K562 (cell line): ENCODE data around the gene CERS6. TPM values are rescaled to one million over a fixed set of nuclear protein-coding genes. Genes with fewer than 3 reads are reported as not detected.
A peak's percentile ranks its signal among the peaks of the same experiment; 100 is the strongest.

ENCODE experiments used
- ATAC-seq: fragments of 200-7000 bp; cut with Tn5 transposase; 3 replicates; pipeline ENCODE4 v1.9.1; 2020; ENCODE audit warnings: moderate library complexity
- BruUV-seq: library from RNA; stranded (reverse); fragments of 400-500 nt; replicated peaks from 2 replicates; lab custom pipeline; 2021; lab: Mats Ljungman, UMichigan
- CTCF ChIA-PET: fragments of 300-600 bp; formaldehyde crosslinking; extraction: SDS; loops from one replicate; lab custom pipeline; 2021; ENCODE audit warnings: low intra/inter-chr PET ratio; lab: Yijun Ruan, JAX
- POLR2A ChIA-PET: fragments of 300-600, 350-650 bp; sonication (Branson Sonifier 250); formaldehyde crosslinking; extraction: SDS; loops from one replicate; lab custom pipeline; 2021; ENCODE audit warnings: antibody characterized with exemption, inconsistent platforms; lab: Yijun Ruan, JAX
- DNase-seq, 4 experiments: peaks; one replicate each; pipeline versions ENCODE4 v3.0.0 to v3.0.0-alpha.2; 2011 to 2018; ENCODE audit warnings: low spot score in 3 of 4, mixed read lengths in 3 of 4; ENCODE audit errors: extremely low read depth in 1 of 4
- FAIRE-seq: peaks from 2 replicates; lab custom pipeline; 2011; peaks lifted over from hg19 to GRCh38; lab: Jason Lieb, UNC
- H2AFZ ChIP-seq: 2 replicates; pipeline ENCODE4 v1.6.0; 2011; ENCODE audit warnings: low read depth, low read length, control low read depth, inconsistent platforms
- H3K27ac ChIP-seq: fragments of 200-600 bp; 3 replicates; pipeline ENCODE4 v1.8.0; 2011; ENCODE audit warnings: low read depth, mild to moderate bottlenecking, control low read depth, inconsistent platforms, low read length, moderate library complexity, mixed read lengths; ENCODE audit errors: extremely low read depth
- H3K27me3 ChIP-seq, 2 experiments: fragments of 300-600 bp in 1 of 2; 2 replicates in 1 of 2; 3 replicates in 1 of 2; pipeline versions ENCODE4 v1.6.0 to v1.8.0; 2011; ENCODE audit warnings: inconsistent platforms in 2 of 2, low read length in 2 of 2, mild to moderate bottlenecking in 1 of 2, mixed read lengths in 1 of 2, moderate library complexity in 1 of 2; ENCODE audit not compliant: control insufficient read depth in 2 of 2, insufficient read depth in 2 of 2
- H3K36me3 ChIP-seq: fragments of 300-600 bp; 3 replicates; pipeline ENCODE4 v1.8.0; 2011; ENCODE audit warnings: mild to moderate bottlenecking, low read length, inconsistent platforms; ENCODE audit not compliant: control insufficient read depth, insufficient read depth
- H3K4me1 ChIP-seq, 2 experiments: fragments of 200-600 bp in 1 of 2; replicated peaks in 1 of 2; 2 replicates in 1 of 2; 3 replicates in 1 of 2; pipeline versions ENCODE4 v1.5.1 to v1.8.0; 2011; ENCODE audit warnings: inconsistent platforms in 2 of 2, low read length in 2 of 2, mild to moderate bottlenecking in 1 of 2, mixed read lengths in 1 of 2, moderate library complexity in 1 of 2; ENCODE audit not compliant: control insufficient read depth in 2 of 2, insufficient read depth in 2 of 2
- H3K4me2 ChIP-seq: 2 replicates; pipeline ENCODE4 v1.6.1; 2011; ENCODE audit warnings: low read length, control low read depth, inconsistent platforms, mixed read lengths; ENCODE audit not compliant: insufficient read depth
- H3K4me3 ChIP-seq: fragments of 200-600 bp; sonication (generic), shearing (Covaris generic); 2 replicates; pipeline ENCODE4 v1.5.1; 2016; ENCODE audit warnings: control low read depth, inconsistent platforms
- H3K79me2 ChIP-seq: fragments of 200-600 bp; 3 replicates; pipeline ENCODE4 v1.8.0; 2011; ENCODE audit warnings: low read length, inconsistent platforms; ENCODE audit not compliant: control insufficient read depth, insufficient read depth
- H3K9ac ChIP-seq, 2 experiments: 2 replicates each; pipeline versions ENCODE4 v1.6.0 to v1.6.1; 2011; ENCODE audit warnings: low read depth in 2 of 2, low read length in 2 of 2, control low read depth in 1 of 2, inconsistent platforms in 1 of 2, mild to moderate bottlenecking in 1 of 2, mixed read lengths in 1 of 2; ENCODE audit not compliant: insufficient read depth in 1 of 2
- H3K9me1 ChIP-seq: one replicate; pipeline ENCODE4 v1.6.0; 2011; ENCODE audit warnings: inconsistent platforms, mild to moderate bottlenecking, low read length, moderate library complexity; ENCODE audit not compliant: control insufficient read depth, insufficient read depth
- H3K9me3 ChIP-seq: replicated peaks from 2 replicates; pipeline ENCODE4 v1.5.1; 2011; ENCODE audit warnings: low read depth, low read length, inconsistent platforms; ENCODE audit not compliant: control insufficient read depth, insufficient read depth
- H4K20me1 ChIP-seq: replicated peaks from 2 replicates; pipeline ENCODE4 v1.6.1; 2011; ENCODE audit warnings: low read length, inconsistent platforms, mixed read lengths; ENCODE audit not compliant: control insufficient read depth, insufficient read depth
- CBFA2T2 ChIP-seq: fragments of 450-650 bp; conservative IDR thresholded peaks from 2 replicates; pipeline ENCODE4 v1.6.1; 2017; ENCODE audit warnings: mild to moderate bottlenecking
- FOXP1 ChIP-seq: sonication (generic); formaldehyde crosslinking; IDR thresholded peaks from 2 replicates; pipeline ENCODE4 v1.8.0; 2022; ENCODE audit warnings: mild to moderate bottlenecking, missing genetic modification reagents
- LEF1 ChIP-seq: fragments of 450-650 bp; IDR thresholded peaks from 2 replicates; pipeline ENCODE4 v1.6.1; 2016; ENCODE audit warnings: mild to moderate bottlenecking
- MEIS2 ChIP-seq: fragments of 450-650 bp; IDR thresholded peaks from 2 replicates; pipeline ENCODE4 v1.6.1; 2014; ENCODE audit warnings: mild to moderate bottlenecking; ENCODE audit not compliant: partially characterized antibody
- NFRKB ChIP-seq: fragments of 450-650 bp; IDR thresholded peaks from 2 replicates; pipeline ENCODE4 v1.6.1; 2016; ENCODE audit warnings: low read depth
- PRDM10 ChIP-seq: fragments of 450-650 bp; IDR thresholded peaks from 2 replicates; pipeline ENCODE4 v1.6.1; 2018; ENCODE audit not compliant: partially characterized antibody
- PYGO2 ChIP-seq: fragments of 450-650 bp; IDR thresholded peaks from 2 replicates; pipeline ENCODE4 v1.6.1; 2016; ENCODE audit warnings: mild to moderate bottlenecking, missing genetic modification characterization, moderate library complexity, missing compliant biosample characterization
- RFX5 ChIP-seq: IDR thresholded peaks from 2 replicates; pipeline ENCODE4 v1.6.1; 2011; ENCODE audit warnings: low read depth, mild to moderate bottlenecking, improper control_type of control experiment, low read length
- SMARCA4 ChIP-seq: fragments of 450-650 bp; IDR thresholded peaks from 2 replicates; pipeline ENCODE4 v1.6.1; 2016
- SOX6 ChIP-seq: fragments of 450-650 bp; IDR thresholded peaks from 2 replicates; pipeline ENCODE4 v1.6.1; 2014; ENCODE audit warnings: mild to moderate bottlenecking
- SREBF2 ChIP-seq: sonication (generic); formaldehyde crosslinking; IDR thresholded peaks from 2 replicates; pipeline ENCODE4 v1.4.0; 2020; ENCODE audit warnings: mild to moderate bottlenecking, missing genetic modification reagents
- TBP ChIP-seq: optimal IDR thresholded peaks from 2 replicates; pipeline ENCODE3; 2011; ENCODE audit warnings: low read depth, low read length, improper control_type of control experiment
- ZNF586 ChIP-seq: fragments of 450-650 bp; formaldehyde crosslinking; conservative IDR thresholded peaks from 2 replicates; pipeline ENCODE4 v1.4.0; 2020; ENCODE audit warnings: mild to moderate bottlenecking, moderate library complexity
- WGBS: fragments of 100-300 bp; shearing (Covaris generic); methylation state at CpG from one replicate; pipeline ENCODE4 v1.1.6; 2016; ENCODE audit warnings: low coverage, mixed read lengths; ENCODE audit not compliant: insufficient coverage; ENCODE audit errors: missing lambda C conversion rate; 5-methylcytosine and 5-hydroxymethylcytosine counted together
- in situ Hi-C: fragments of 300-500 bp; cut with MboI; formaldehyde crosslinking; loops from 4 replicates; pipeline ENCODE4 v1.15.0; 2018; ENCODE audit warnings: inconsistent platforms, mixed read lengths
- intact Hi-C: fragments of 100-400 bp; cut with micrococcal nuclease; formaldehyde crosslinking; loops from 2 replicates; pipeline ENCODE4 v1.14.2; 2022
- polyA plus RNA-seq, 8 experiments: library from polyadenylated mRNA; depleted of rRNA in 4 of 8; stranded (reverse) in 5 of 8; unstranded in 3 of 8; fragments of >200 nt; fragmentation: Nextera tagmentation in 2 of 8; fragmentation: Illumina TruSeq in 1 of 8; extraction: Ambion mirVana in 2 of 8; extraction: Trizol in 1 of 8; gene quantifications; 2 replicates each; pipeline versions ENCODE4 v1.2.1 to v1.2.3, GENCODE V29; 2011 to 2014; ENCODE audit warnings: inconsistent platforms in 1 of 8, missing spikeins in 1 of 8
- total RNA-seq, 7 experiments: library from RNA; depleted of rRNA in 6 of 7; stranded (reverse); fragments of >200 nt in 6 of 7; fragmentation: Illumina TruSeq in 2 of 7; extraction: Trizol in 2 of 7; gene quantifications; 2 replicates each; pipeline versions ENCODE4 v1.2.1 to v1.2.3, GENCODE V29; 2011 to 2021; ENCODE audit warnings: low replicate concordance in 1 of 7
- TF ChIP-seq, protein P1 (sequence below), 3 experiments: IDR thresholded peaks in 2 of 3; conservative IDR thresholded peaks in 1 of 3; 2 replicates each; pipeline ENCODE4 v1.5.1; 2011 to 2012; ENCODE audit warnings: low read length in 3 of 3, mild to moderate bottlenecking in 3 of 3, control low read depth in 2 of 3, improper control_type of control experiment in 1 of 3, inconsistent platforms in 1 of 3, low read depth in 1 of 3, mixed read lengths in 1 of 3, moderate library complexity in 1 of 3; ENCODE audit not compliant: insufficient read depth in 2 of 3
- TF ChIP-seq, protein P2 (sequence below), 2 experiments: fragments of 450-650 bp in 1 of 2; sonication (generic) in 1 of 2; formaldehyde crosslinking in 1 of 2; IDR thresholded peaks in 1 of 2; conservative IDR thresholded peaks in 1 of 2; 2 replicates each; pipeline versions ENCODE4 v1.6.1 to v1.8.1; 2016 to 2023; ENCODE audit warnings: mild to moderate bottlenecking in 2 of 2, moderate library complexity in 2 of 2, inconsistent platforms in 1 of 2, missing genetic modification reagents in 1 of 2

The CERS6 gene
- total and polyA plus RNA-seq, 9 of the 15 experiments (the other 6 are each of a cell fraction or from before 2014, with no cell fraction given), result 1.6 to 13.6 (median 11.4) TPM

- H2AFZ ChIP-seq, result peak overlapping the region; percentile 94
- peak overlapping the region; percentile 85 for H3K4me2 ChIP-seq
- TF ChIP-seq RFX5, result no peak
- TF ChIP-seq ZNF586 (CRISPR knock-in tag), result no peak
- TF ChIP-seq PYGO2 (tag), result no peak
- no peak for TF ChIP-seq FOXP1 (CRISPR knock-in tag)
- TF ChIP-seq MEIS2, result peak; percentile 45
- peak; percentile 77 for TF ChIP-seq CBFA2T2
- TF ChIP-seq, protein P1, sequence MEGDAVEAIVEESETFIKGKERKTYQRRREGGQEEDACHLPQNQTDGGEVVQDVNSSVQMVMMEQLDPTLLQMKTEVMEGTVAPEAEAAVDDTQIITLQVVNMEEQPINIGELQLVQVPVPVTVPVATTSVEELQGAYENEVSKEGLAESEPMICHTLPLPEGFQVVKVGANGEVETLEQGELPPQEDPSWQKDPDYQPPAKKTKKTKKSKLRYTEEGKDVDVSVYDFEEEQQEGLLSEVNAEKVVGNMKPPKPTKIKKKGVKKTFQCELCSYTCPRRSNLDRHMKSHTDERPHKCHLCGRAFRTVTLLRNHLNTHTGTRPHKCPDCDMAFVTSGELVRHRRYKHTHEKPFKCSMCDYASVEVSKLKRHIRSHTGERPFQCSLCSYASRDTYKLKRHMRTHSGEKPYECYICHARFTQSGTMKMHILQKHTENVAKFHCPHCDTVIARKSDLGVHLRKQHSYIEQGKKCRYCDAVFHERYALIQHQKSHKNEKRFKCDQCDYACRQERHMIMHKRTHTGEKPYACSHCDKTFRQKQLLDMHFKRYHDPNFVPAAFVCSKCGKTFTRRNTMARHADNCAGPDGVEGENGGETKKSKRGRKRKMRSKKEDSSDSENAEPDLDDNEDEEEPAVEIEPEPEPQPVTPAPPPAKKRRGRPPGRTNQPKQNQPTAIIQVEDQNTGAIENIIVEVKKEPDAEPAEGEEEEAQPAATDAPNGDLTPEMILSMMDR (IDR thresholded peaks at IDR 0.05 in 2 of 3, conservative IDR thresholded peaks at IDR 0.05 in 1 of 3; ENCODE audit: insufficient read depth in 2 of 3, low read depth in 1 of 3, low read length in 3 of 3), result no peak
- TF ChIP-seq SMARCA4, result no peak; the same call in none of the 2 replicates
- TF ChIP-seq SOX6, result peak; percentile 54
- TF ChIP-seq PRDM10, result no peak
- TF ChIP-seq, protein P2, sequence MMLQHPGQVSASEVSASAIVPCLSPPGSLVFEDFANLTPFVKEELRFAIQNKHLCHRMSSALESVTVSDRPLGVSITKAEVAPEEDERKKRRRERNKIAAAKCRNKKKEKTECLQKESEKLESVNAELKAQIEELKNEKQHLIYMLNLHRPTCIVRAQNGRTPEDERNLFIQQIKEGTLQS (IDR thresholded peaks at IDR 0.05), result peak; percentile 94
- TF ChIP-seq, protein P2 (CRISPR knock-in tag; conservative IDR thresholded peaks at IDR 0.05), result no peak
- TF ChIP-seq LEF1, result no peak
- peak; percentile 74 for TF ChIP-seq NFRKB
- peak; percentile 54 for TF ChIP-seq TBP
- TF ChIP-seq SREBF2, result no peak
Observed at GRCh38 chr2:168802859-168803725, 347.0 kb downstream of the CERS6 start.

More at GRCh38 chr2:168802859-168803725, 347.0 kb downstream of the CERS6 start:
- peak; percentile 42 to 73 (median 50) for DNase-seq
- Histone ChIP-seq H4K20me1 (no peaks in the 10 kb centered on the region), H3K27me3 (no peaks in the 10 kb centered on the region), H3K9ac (peak overlapping the region; percentile 67 to 87; a peak in 3 of 4 replicates), H3K9me3 (no peaks in the 10 kb centered on the region), H3K27ac (peak overlapping the region; percentile 89), H3K36me3 (peaks cover 4% of the 10 kb centered on the region), H3K79me2 (peaks cover 54% of the 10 kb centered on the region), H3K4me3 (peak overlapping the region; percentile 38), H3K9me1 (no peaks in the 10 kb centered on the region), H3K4me1 (peaks cover 14 to 81% of the 10 kb centered on the region in 2 experiments; a peak in 4 of 5 replicates)
- BruUV-seq, result TSS peak; percentile 76
- FAIRE-seq, result peak; percentile 32
- WGBS, result 0% methylated on average over 5 of the region's 5 CpGs
- intact Hi-C loops (loop anchor here (1.0 to 10.0 kb wide), 3 partner anchors 29 to 858 kb away; no protein-coding TSS in a partner anchor), in situ Hi-C loops (no loop called here)
- POLR2A ChIA-PET, result interaction anchor here (1.0 to 7.3 kb wide), 6 partner anchors 9 to 105 kb away, joined by 3 to 81 read pairs (median 6); no protein-coding TSS in a partner anchor
- CTCF ChIA-PET, result interaction anchor here (0.6 kb wide), 1 partner anchor 594 kb away, joined by 4 read pairs; no protein-coding TSS in a partner anchor
- ATAC-seq, result peak; percentile 8
